HuH-7.5 (cell line): ENCODE results near the gene SHISA8.
A peak's percentile ranks its signal among the peaks of the same experiment; 100 is the strongest.

Experiments used
- DNase-seq: peaks from one replicate; pipeline ENCODE4 v3.0.0; 2011; ENCODE audit warnings: low spot score

The SHISA8 gene

DNA sequence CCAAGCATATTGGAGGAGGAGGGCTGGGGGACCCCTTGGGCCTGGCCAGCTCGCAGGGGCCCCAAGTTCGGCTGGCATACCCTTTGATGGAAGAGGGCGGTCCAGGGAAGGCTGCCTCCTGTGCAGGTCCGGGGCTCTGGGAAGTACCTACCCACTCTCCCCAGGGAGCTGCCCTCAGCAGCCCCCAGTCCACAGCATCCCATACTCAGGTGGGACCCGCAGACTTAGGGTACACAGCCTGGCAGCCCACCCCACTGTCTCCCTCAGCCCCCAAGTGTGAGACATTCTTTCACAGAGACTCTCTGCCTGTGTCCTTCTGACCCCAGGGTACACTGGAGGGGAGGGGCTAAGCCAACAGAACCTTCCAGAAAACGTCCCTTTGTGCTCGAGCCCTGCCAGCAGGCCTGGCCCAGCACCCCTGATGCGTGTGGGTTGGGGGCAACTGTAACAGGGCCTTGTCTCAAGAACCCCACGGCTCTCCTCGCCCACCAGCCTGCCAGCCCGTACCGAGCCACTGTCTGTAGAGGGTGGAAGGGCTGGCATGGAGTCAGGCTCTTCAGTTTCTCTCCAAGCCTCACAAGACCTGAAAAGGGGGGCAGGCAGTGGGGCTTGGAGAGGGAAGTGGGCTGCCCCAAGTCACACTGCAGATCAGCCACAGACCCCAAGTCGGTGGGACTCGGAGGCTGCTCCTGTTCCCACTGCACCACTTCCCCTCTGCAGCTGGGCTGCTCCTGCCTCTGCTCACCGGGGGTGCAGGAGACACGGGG lies 18.7 kb upstream of the SHISA8 start:
- DNase-seq, result no peak

DNA sequence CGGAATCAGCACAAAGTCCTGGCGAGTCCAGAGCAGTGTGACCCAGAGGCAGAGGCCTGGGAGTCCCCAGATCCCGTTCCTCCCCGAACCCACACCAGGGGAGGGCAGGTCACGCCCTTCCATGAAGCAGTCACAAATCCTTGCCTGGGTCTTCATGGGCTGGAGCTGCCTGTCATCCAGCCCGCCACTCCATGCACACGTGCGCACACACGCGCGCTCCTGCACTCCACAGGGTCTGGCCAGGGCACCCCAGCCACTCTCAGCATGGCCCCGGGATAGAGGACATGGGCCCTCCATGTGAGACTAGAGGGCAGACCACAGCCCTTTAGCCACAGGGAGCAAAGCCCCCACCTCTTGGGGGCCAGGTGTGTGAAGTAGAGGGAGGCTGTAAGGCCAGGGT lies 17.5 kb upstream of the SHISA8 start:
- no peak for DNase-seq

DNA sequence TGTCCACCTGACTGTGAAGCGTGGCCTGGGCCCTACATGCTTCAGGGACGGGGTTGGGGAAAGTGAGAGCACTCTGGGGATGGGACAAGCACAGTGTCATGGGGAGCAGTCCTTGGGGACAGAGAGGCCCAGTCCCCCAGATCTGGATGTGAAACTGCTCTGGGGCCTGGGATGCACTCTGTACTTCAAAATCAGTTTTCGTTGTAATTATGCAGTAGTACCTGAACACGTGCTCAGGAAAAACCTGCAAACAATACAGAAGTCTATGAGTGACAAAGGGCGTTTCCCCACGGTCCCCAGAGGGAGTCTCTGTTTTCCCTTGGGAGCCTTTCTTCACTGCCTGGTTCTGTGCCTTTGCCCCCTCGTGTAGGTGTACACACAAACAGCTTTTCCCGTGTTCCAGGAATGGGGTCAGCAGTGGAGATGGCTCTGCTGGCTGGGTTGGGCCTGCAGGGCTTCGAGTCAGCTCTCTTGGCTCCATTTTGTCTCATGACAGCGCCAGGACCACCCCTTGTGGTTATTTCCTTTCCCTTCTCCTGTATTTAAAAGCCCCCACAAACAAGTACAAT lies 16.9 kb upstream of the SHISA8 start:
- DNase-seq, result no peak

DNA sequence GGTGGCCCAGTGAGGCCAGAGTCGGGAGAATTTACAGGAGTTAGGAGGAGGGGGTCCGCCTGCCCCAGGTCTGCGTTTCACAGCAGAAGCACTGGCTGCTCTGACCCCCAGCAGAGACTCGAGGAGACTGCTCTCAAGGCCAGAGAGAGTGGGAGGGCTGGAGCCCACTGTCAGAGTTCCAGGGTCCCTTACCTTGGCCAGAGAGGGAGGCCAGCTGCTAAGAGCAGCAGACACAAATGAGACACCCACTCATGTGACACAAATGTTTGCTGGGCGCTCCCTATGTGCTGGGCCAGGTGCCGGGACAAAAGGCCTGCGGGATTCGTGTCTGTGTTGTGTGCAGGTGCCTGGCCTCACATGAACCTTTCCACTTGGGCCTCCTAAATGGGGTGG lies 14.5 kb upstream of the SHISA8 start:
- no peak for DNase-seq

DNA sequence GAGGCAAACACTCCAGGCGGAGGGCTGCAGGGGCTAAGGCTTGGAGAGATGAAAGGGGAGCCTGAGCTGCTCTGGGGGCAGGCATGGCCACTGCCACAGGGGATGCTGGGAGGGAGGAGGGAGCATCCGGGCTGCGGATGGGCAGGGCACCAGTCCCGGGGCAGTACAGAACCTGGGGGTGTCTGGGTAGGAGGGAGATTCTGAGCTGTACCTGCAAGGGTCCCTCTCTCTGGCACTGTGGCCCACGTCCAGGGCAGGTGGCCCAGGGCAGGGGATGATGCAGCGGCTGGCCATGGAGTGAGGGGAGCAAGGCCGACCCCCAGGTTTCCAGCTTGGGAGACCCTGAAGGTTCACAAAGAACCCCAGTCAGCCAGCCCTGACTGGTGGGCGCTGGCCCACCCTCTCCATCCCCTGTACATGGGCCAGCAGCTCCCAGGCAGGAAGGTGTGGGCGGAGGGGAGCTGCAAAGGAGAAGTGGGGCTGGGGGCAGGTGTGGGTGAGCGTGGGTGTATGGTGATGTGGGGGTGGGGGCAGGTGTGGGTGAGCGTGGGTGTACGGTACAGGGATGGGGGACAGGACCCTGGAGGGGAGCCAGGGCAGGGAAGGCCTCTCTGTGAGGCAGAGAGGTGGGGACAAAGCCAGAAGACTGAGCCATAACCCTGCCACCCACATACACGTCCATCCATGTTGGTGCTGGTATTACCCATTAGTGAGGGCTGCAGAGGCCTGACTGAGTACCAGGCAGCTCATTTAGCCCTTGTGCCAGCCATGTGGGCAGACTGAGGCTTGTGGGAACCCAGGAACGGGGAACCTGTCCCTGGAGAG lies 13.9 kb upstream of the SHISA8 start:
- no peak for DNase-seq

DNA sequence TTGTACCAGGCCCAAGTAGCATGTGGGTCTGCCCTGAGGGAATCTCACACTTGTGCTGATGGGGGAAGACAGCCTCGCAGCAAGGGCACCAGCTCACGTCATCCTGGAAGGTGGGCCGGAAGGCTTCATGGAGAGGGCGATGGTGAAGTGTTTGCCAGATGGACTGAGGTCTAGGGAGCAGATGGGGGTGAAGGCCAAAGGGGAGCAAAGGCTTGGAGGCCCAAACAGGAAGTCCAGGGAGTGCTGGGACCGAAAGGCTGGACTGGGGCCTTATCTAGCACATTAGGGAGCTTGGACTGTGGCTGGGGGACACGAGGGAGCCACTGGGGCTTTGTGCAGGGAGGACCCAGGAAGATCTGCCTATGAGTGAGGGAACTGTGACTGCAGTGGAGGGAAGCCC lies 12.9 kb upstream of the SHISA8 start:
- DNase-seq, result no peak

DNA sequence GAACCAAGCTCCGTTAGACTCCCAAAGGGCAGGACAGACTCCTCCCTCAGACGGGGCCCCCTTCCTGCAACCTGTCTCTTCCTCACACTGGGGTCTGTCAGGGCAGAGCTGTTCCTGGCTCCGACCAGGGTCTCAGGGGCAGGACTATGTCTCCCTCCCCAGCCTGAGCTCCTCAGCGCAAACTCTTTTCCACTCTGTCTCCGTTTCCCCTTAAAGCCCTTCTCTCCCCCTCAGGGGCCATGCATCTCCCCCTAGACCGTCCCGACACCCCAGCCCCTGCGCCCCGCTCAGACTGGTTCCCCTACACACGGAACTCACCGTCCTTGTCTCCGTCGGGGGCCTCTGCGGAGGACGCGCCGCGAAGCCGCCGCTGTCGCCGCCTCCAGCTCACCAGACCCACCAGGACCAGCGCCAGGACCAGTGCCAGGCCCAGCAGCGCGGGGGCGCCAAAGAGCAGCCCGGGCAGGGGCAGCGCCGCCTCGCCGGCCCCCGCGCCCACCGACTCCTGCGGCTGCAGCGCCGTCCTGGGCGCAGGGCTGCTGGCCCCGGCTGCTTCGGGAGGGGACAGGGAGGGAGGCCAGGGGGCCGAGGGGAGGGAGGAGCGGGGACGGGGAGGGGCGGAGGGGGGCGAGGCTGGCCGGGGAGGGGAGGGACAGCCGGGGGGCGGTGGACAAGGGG lies 11.0 kb upstream of the SHISA8 start:
- DNase-seq, result peak; percentile 83

DNA sequence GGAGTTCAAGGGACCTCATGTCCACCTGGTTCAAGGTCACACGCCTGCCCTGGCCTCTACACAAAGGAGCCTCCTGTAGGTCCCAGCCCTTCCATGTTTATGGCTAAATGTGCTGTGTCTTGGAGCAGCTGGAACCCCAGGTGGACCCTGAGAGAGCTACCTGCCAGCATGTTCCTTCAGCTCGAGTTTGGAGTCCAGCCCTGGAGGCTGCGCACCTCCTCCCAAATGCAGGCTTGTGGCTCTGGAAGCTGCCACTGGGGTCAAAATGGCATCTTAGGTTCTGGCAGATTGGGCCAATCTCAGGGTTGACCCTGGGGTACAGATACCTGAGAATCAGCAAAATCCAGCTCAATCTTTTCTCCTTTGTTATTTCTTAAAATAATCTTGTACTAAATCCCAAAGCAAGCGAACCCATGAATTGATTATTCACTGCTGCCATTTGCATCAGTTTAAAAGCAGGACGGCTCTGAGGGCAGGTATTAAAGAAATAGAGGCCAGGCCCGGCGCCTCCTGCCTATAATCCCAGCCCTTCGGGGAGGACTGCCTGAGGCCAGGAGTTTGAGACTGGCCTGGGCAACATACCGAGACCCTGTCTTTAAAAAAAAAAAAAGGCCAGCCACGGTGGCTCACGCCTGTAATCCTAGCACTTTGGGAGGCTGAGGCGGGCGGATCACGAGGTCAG lies 8.9 kb upstream of the SHISA8 start:
- no peak for DNase-seq

DNA sequence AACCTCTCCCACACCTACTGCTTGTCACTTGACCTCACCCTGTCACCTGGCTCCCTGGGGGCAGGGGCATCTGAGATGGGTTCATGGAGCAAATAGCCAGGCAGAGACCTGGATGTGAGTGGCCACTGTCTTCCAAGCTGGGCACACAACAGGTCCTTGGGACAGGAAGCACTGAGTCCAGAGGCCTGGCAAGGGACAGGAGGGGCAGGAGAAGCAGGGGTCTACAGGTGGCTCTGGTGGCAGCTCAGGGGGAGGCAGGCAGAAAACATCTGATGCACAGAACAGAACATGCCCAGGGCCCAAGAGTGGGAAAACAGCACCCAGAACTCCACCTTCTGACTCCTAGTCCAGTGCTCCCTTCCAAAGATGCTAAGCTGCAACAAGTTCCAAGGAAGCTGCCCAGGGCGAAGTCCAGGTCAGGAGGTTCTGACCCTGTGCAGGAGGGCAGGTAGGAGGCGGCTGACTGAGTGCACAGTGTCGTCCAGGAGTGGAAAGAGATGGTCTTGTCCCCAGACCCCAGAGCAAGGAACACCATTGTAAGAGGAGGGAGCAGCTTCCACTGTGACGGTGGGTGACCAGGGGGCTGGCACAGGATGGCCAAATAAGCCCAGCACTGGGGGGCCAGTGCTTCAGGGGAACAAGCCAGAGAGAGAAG lies 8.2 kb upstream of the SHISA8 start:
- DNase-seq, result no peak

DNA sequence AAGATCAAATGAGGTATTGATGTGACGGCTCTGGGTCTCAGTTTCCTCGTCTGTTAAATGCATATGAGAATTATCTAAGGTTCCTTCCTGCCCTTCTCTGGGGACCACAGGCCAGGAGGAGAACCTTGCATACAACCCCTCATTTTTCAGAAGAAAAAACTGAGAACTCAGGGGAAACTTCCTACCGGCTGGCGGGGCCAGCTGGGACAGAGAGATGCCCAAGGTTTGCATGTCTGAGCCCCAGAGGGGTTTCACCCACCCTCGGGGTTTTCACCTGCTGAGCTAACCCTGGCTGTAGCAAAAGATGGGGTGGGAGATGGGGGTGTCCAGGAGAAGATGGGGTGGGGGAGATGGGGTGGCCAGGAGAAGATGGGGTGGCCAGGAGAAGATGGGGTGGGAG lies 7.5 kb upstream of the SHISA8 start:
- DNase-seq, result no peak

DNA sequence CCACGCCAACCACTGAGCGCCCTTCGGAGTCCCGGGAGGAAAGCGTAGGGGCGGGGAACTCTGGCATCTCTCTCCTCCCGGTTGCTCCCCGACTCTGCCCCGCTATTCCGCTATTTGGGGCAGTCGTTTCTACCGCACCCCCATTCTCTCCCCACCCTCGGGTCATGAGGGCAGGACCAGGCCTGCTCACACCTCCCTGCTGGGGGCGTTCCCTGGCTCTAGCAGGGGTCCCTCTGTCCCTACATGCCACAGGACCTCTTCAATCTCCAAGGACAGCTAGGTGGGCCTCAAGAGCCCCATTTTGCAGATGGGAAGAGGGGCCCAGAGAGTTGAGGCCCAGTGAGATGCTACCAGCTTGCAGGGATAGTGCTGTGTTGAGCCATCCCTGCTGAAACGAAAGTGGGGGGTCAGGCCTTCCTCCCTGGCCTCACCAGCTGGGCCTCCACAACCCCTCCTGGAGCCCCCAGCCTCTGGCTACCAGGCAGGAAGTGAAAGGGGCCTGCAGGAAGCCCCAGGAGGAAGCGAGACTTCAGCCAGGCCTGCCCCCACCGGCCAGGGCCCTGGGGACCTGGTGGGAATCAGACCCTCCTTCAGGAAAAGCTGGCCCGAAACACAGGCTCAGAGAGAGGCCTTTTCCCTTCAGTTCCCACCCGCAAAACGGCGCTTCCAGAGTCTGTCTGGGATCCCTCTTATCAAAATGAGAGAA lies 5.5 kb upstream of the SHISA8 start:
- no peak for DNase-seq

DNA sequence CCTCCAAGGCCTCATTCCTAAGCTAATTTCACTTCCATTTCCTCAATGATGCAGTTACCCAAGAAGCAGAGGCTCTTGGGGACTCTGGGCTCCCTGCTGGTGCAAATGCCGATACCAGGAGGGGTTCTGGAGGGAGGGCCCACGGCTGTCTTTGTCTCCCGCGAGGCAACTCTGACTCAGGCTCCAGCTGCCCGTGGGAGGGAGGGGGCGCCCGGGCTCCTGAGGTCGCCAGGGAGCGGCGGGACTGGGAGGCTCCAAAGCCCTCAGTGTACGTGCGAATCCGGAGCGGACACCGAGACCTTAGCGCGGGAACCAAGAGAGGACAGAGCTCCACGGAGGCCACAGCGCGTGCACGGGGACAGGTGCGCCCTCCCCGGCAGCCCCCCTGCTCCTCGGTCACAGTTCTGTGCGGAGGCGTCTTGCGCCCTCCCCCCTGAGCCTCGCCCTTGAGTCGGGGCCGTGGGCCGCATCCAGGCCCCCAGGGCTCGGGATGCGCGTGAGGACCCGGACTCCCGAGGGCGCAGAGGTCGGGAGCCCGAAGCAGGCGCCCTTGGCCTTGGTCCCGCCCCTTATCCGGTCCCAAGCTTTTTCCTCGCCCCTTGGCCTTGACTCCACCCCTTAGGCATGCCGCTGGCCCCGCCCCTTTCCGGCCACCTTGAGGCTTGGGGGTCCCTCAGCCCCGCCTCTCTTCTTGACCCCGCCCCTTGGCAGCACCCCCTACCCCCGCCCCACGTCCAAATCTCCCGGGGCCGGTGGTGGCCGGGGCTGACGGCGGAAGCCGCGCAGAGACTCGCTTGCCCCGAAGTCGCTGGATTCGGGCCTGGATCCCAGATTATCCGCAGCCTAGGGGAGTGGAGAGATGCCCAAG lies 4.7 kb upstream of the SHISA8 start:
- DNase-seq, result no peak

DNA sequence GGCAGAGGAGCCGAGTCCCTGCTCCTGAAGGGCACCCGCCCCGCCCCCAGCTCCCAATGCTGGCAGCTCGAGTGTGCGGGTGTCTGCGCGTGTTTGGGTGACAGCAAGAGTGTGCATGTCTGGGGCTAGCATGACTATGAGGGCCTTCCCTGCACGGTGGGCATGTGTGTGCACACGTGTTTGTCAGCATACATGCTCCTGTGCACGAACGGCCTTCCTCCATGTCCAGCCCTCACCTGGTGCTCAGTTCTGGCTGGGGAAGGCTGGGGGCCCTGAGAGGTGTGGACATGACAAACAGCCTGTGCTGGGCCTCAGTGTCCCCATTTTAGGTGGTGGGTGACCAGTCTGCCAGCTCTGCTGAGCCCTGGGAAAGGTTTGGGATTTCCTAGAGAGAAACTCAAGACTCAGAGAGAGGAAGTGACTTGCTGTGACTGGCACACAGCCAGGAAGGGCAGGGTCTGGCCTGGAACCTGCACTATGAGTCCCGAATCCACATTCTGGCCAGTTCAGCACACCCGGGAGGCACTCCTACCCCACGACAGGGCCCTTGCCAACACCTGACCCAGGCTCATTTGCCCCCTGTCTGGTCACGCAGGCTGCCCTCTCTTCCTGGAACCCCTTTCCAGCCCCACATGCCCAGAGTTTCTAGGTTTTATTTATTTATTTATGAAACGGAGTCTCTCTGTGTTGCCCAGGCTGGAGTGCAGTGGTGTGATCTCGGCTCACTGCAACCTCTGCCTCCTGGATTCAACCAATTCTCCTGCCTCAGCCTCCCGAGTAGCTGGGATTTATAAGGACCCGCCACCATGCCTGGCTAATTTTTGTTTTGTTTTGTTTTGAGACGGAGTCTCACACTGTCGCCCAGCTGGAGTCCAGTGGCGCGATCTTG lies 3.3 kb upstream of the SHISA8 start:
- DNase-seq, result no peak

DNA sequence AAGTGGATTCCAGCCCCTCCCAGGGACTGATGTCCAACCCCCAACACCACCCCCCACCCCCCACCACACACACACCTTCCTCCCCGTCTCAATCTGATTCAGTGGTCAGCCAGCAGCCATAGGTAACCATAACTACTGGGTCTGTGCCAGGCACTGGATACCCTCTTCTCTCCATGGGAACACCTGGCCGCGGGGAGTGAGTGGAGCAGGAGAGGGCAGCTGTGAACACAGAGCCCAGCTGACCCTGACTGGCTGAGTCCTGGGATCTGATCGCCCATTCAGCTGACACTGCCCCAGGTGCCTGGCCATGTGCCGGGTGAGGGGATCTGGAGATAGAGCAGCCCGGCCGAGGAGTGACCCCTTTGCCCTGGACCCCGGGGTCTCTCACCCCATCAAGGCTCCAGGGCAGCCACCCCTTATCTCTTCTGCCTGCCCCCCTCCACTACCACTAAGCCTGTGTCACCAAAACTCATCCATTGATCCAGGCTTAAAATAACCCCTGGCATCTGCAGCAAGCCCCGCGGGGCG lies 2.6 kb upstream of the SHISA8 start:
- DNase-seq, result no peak

DNA sequence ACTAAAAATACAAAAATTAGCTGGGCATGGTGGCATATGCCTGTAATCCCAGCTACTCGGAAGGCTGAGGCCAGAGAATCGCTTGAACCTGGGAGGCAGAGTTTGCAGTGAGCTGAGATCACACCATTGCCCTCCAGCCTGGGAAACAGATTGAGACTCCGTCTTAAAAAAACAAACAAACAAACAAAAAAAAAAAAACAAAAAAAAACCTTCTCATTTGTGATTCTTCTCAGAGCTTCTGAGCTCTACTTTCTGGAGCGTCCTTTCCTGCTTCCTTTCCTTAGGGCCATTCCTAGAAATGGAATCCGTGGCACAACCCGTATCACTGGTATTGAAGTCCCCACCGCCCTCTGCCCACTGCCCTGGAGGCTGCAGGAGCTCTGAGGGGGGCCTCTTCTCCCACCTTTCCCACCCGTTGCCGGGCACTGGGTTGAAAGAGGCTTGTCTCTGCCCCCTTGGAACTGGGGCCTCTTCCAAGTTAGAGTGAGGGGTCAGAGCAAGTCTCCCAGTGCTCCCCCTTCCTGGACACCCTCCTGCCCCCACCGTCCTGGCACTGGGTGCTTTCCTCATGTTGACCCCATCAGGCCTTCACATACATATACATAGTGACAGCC lies 2.0 kb upstream of the SHISA8 start:
- DNase-seq, result no peak

DNA sequence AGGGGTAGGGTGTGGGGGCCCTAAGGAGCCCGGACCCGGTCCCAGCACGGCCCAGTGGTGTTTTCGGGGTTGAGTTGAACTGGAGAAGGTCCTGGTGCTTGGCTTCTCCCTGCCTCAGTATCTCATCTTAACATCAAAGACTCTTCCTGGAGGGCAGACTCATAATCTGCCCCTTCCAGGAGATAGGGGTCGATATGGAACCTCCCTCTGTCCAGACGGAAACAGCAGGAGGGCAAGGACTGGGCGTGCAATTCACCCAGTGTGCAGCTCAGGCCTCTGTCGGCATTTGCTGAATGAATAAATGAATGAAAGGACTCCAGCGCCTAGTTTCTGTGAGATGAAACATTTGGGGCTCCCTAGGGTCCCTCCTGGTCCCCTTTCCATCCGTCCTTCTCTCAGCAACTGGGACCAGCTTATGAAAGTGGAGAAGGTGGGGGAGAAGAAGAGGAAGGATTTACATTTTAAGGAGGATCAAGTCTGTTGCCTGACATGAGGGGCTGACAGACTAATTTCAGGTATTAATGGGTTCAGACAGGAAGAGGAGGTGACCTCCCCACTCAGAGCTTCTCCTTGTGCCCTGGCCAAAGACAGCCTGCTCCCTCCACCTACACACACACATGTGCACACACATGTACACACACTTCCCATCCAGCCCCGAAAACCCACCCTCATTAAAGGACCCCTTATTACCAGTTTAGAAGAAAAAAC lies 1.1 kb upstream of the SHISA8 start:
- DNase-seq, result no peak

DNA sequence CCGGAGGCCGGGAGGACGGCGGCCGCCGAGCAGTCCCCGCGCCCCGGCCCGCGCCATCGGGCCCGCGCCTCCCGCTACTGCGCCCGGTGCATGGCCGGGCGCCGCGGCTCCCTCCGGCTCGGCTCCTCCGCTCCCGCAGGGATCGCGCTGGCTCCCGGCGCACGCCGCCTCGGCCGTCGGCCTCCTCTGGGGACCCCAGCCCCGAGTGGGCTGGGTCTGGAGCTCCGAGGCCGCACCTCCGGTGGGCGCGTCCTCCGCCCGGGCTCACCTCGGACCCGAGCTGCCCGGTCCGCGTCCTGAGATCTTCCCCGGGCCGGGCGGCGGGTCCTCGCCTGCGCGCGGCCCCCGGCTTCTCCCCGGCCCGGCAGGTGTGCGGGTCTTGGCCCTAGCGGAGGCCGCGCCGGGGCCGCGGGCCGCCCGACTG lies 251 bp downstream of the SHISA8 start:
- DNase-seq, result peak; percentile 85
